H1 (cell line): ENCODE results near the gene IRF8. TPM values are rescaled to one million over a fixed set of nuclear protein-coding genes. Genes with fewer than 3 reads are reported as not detected.

Experiments
- CTCF ChIA-PET: fragments of 300-600 bp; sonication (Branson Sonifier 250); formaldehyde crosslinking; loops from one replicate; lab custom pipeline; 2021; ENCODE audit not compliant: partially characterized antibody; lab: Charles Lee
- POLR2A ChIA-PET: fragments of 300-600 bp; sonication (Branson Sonifier 250); formaldehyde crosslinking; loops from one replicate; lab custom pipeline; 2021; ENCODE audit warnings: inconsistent platforms; ENCODE audit not compliant: partially characterized antibody; lab: Charles Lee
- DNase-seq, 2 experiments: peaks; one replicate each; pipeline versions ENCODE4 v3.0.0 to v3.0.0-alpha.2; 2010 to 2022; ENCODE audit warnings: low spot score in 2 of 2, low read depth in 1 of 2, mixed read lengths in 1 of 2
- FAIRE-seq: peaks from 2 replicates; lab custom pipeline; 2011; peaks lifted over from hg19 to GRCh38; lab: Jason Lieb, UNC
- H2AFZ ChIP-seq: 2 replicates; pipeline ENCODE4 v1.8.1; 2012; ENCODE audit warnings: low read length, inconsistent platforms
- H2AK5ac ChIP-seq: 2 replicates; pipeline ENCODE4 v1.6.1; 2013; ENCODE audit warnings: low read depth, low read length
- H2BK120ac ChIP-seq: replicated peaks from 2 replicates; pipeline ENCODE3; 2013; ENCODE audit warnings: low read depth, low read length, inconsistent platforms
- H2BK12ac ChIP-seq: 2 replicates; pipeline ENCODE4 v1.6.1; 2013; ENCODE audit warnings: low read depth, low read length
- H2BK15ac ChIP-seq: 2 replicates; pipeline ENCODE4 v1.6.1; 2013; ENCODE audit warnings: low read length
- H2BK20ac ChIP-seq: 2 replicates; pipeline ENCODE4 v1.6.1; 2013; ENCODE audit warnings: low read length
- H2BK5ac ChIP-seq: 2 replicates; pipeline ENCODE4 v1.6.1; 2013; ENCODE audit warnings: low read depth, low read length
- H3K14ac ChIP-seq: 2 replicates; pipeline ENCODE4 v1.6.1; 2013; ENCODE audit warnings: inconsistent platforms; ENCODE audit not compliant: insufficient read length
- H3K18ac ChIP-seq: 2 replicates; pipeline ENCODE4 v1.6.1; 2013; ENCODE audit warnings: low read length; ENCODE audit errors: extremely low read depth
- H3K23ac ChIP-seq: 2 replicates; pipeline ENCODE4 v1.6.1; 2013; ENCODE audit warnings: inconsistent platforms; ENCODE audit not compliant: insufficient read length
- H3K23me2 ChIP-seq: 2 replicates; pipeline ENCODE4 v1.6.1; 2013; ENCODE audit warnings: low read depth, low read length
- H3K27ac ChIP-seq: 2 replicates; pipeline ENCODE4 v1.6.1; 2011; ENCODE audit warnings: low read depth, low read length, inconsistent platforms
- H3K27me3 ChIP-seq, 4 experiments: replicated peaks in 1 of 4; 1 replicate in 1 of 4; 2 replicates in 3 of 4; pipeline versions ENCODE4 v1.6.1 to v1.8.1; 2011 to 2013; ENCODE audit warnings: low read length in 3 of 4, mild to moderate bottlenecking in 3 of 4, inconsistent platforms in 2 of 4, mixed read lengths in 2 of 4, moderate library complexity in 1 of 4; ENCODE audit not compliant: control insufficient read depth in 3 of 4, insufficient read depth in 3 of 4; ENCODE audit errors: extremely low read depth in 1 of 4
- H3K36me3 ChIP-seq, 4 experiments: 2 replicates each; pipeline versions ENCODE4 v1.6.1 to v1.8.1; 2011 to 2013; ENCODE audit warnings: mild to moderate bottlenecking in 4 of 4, low read length in 3 of 4, moderate library complexity in 2 of 4, control low read depth in 1 of 4, inconsistent platforms in 1 of 4; ENCODE audit not compliant: insufficient read depth in 4 of 4, control insufficient read depth in 2 of 4
- H3K4ac ChIP-seq: replicated peaks from 2 replicates; pipeline ENCODE3; 2013; ENCODE audit warnings: low read length, low read depth, mixed read lengths, inconsistent platforms; ENCODE audit not compliant: insufficient read length
- H3K4me1 ChIP-seq, 4 experiments: replicated peaks in 1 of 4; 1 replicate in 1 of 4; 2 replicates in 3 of 4; pipeline versions ENCODE4 v1.6.1 to v1.8.1; 2011 to 2013; ENCODE audit warnings: low read length in 3 of 4, inconsistent platforms in 2 of 4, mixed read lengths in 1 of 4; ENCODE audit not compliant: insufficient read depth in 4 of 4, control insufficient read depth in 3 of 4
- H3K4me2 ChIP-seq, 2 experiments: 2 replicates each; pipeline versions ENCODE4 v1.6.1 to v1.8.1; 2011 to 2013; ENCODE audit warnings: low read depth in 2 of 2, low read length in 2 of 2, control low read depth in 1 of 2, inconsistent platforms in 1 of 2, mild to moderate bottlenecking in 1 of 2; ENCODE audit not compliant: insufficient read depth in 1 of 2
- H3K4me3 ChIP-seq, 4 experiments: fragments of 200-600, 300-600 bp in 1 of 4; sonication (generic), shearing (Covaris generic), sonication (Bioruptor Twin) in 1 of 4; 2 replicates each; pipeline versions ENCODE4 v1.5.1 to v1.8.1; 2011 to 2016; ENCODE audit warnings: low read length in 4 of 4, low read depth in 3 of 4, control low read depth in 2 of 4, inconsistent platforms in 2 of 4, mild to moderate bottlenecking in 2 of 4, mixed read lengths in 1 of 4, moderate library complexity in 1 of 4; ENCODE audit not compliant: insufficient read depth in 2 of 4; ENCODE audit errors: extremely low read depth in 1 of 4
- H3K56ac ChIP-seq: replicated peaks from 2 replicates; pipeline ENCODE3; 2013; ENCODE audit warnings: low read depth, mild to moderate bottlenecking, mixed read lengths, low read length, inconsistent platforms; ENCODE audit not compliant: insufficient read length
- H3K79me1 ChIP-seq: 2 replicates; pipeline ENCODE4 v1.6.1; 2013; ENCODE audit warnings: low read depth, low read length, control low read depth
- H3K79me2 ChIP-seq, 2 experiments: 2 replicates each; pipeline versions ENCODE4 v1.6.1 to v1.8.1; 2012 to 2013; ENCODE audit warnings: low read length in 2 of 2, mild to moderate bottlenecking in 2 of 2, inconsistent platforms in 1 of 2; ENCODE audit not compliant: insufficient read depth in 2 of 2, control insufficient read depth in 1 of 2
- H3K9ac ChIP-seq, 4 experiments: replicated peaks in 1 of 4; 1 replicate in 1 of 4; 2 replicates in 3 of 4; pipeline versions ENCODE4 v1.6.1 to v1.8.1; 2011 to 2013; ENCODE audit warnings: low read depth in 3 of 4, low read length in 3 of 4, control low read depth in 2 of 4, mild to moderate bottlenecking in 2 of 4, moderate library complexity in 2 of 4, inconsistent platforms in 1 of 4; ENCODE audit errors: extremely low read depth in 1 of 4
- H3K9me3 ChIP-seq, 2 experiments: 2 replicates each; pipeline versions ENCODE4 v1.6.1 to v1.8.1; 2012 to 2013; ENCODE audit warnings: mild to moderate bottlenecking in 2 of 2, moderate library complexity in 2 of 2, control low read depth in 1 of 2, inconsistent platforms in 1 of 2, low read depth in 1 of 2, low read length in 1 of 2, mixed read lengths in 1 of 2; ENCODE audit not compliant: insufficient read depth in 2 of 2
- H4K20me1 ChIP-seq, 2 experiments: replicated peaks in 1 of 2; 2 replicates each; pipeline versions ENCODE3 to v1.8.1; 2011 to 2013; ENCODE audit warnings: inconsistent platforms in 2 of 2, low read length in 2 of 2, mild to moderate bottlenecking in 1 of 2; ENCODE audit not compliant: insufficient read depth in 2 of 2, control insufficient read depth in 1 of 2
- H4K5ac ChIP-seq: 2 replicates; pipeline ENCODE4 v1.6.1; 2013; ENCODE audit warnings: low read length, low read depth, mixed read lengths, inconsistent platforms; ENCODE audit not compliant: insufficient read length
- H4K8ac ChIP-seq: 2 replicates; pipeline ENCODE4 v1.8.0; 2013; ENCODE audit warnings: mild to moderate bottlenecking, moderate library complexity, low read length, inconsistent platforms; ENCODE audit not compliant: insufficient read depth; ENCODE audit errors: extremely low read depth
- H4K91ac ChIP-seq: replicated peaks from 2 replicates; pipeline ENCODE3; 2013; ENCODE audit warnings: low read length, mixed read lengths, inconsistent platforms; ENCODE audit not compliant: insufficient read length
- GABPA ChIP-seq: IDR thresholded peaks from 2 replicates; pipeline ENCODE4 v1.6.1; 2011; ENCODE audit warnings: mild to moderate bottlenecking, low read length, moderate library complexity, borderline replicate concordance; ENCODE audit not compliant: insufficient read depth
- MAFK ChIP-seq: IDR thresholded peaks from 2 replicates; pipeline ENCODE4 v1.6.1; 2012; ENCODE audit warnings: low read depth, mild to moderate bottlenecking, improper control_type of control experiment, low read length
- WGBS, 2 experiments: shearing (Covaris generic) in 1 of 2; methylation state at CpG; one replicate each; pipeline versions ENCODE4 v1.1.6 to v1.1.7; 2013 to 2015; ENCODE audit warnings: low lambda C conversion rate in 2 of 2, mixed read lengths in 2 of 2, inconsistent platforms in 1 of 2, low coverage in 1 of 2, missing lambda C conversion rate in 1 of 2; ENCODE audit not compliant: insufficient replicate concordance in 2 of 2, insufficient coverage in 1 of 2, insufficient read length in 1 of 2; ENCODE audit errors: extremely low coverage in 1 of 2, missing lambda C conversion rate in 1 of 2; 5-methylcytosine and 5-hydroxymethylcytosine counted together
- polyA plus RNA-seq, 7 experiments: library from polyadenylated mRNA; depleted of rRNA in 3 of 7; stranded (reverse) in 5 of 7; unstranded in 2 of 7; fragments of >200 nt in 5 of 7; fragments of 200-250 nt in 2 of 7; gene quantifications; 1 replicate in 5 of 7; 2 replicates in 1 of 7; 4 replicates in 1 of 7; pipeline versions ENCODE4 v1.2.1 to v1.2.3, GENCODE V29; 2011 to 2013; ENCODE audit warnings: missing spikeins in 2 of 7, mixed read lengths in 2 of 7
- total RNA-seq: library from RNA; stranded (reverse); fragmentation: NEBNext Ultra II Directional; extraction: Animal tissue kit (Norgen Biotek cat#: 25700); gene quantifications from 2 replicates; pipeline ENCODE4 v1.2.1, GENCODE V29; 2021

IRF8 gene
- total and polyA plus RNA-seq, 2 of the 8 experiments (the other 6 are each of a cell fraction or from before 2014, with no cell fraction given), result 0.35 to 2.0 TPM

DNA sequence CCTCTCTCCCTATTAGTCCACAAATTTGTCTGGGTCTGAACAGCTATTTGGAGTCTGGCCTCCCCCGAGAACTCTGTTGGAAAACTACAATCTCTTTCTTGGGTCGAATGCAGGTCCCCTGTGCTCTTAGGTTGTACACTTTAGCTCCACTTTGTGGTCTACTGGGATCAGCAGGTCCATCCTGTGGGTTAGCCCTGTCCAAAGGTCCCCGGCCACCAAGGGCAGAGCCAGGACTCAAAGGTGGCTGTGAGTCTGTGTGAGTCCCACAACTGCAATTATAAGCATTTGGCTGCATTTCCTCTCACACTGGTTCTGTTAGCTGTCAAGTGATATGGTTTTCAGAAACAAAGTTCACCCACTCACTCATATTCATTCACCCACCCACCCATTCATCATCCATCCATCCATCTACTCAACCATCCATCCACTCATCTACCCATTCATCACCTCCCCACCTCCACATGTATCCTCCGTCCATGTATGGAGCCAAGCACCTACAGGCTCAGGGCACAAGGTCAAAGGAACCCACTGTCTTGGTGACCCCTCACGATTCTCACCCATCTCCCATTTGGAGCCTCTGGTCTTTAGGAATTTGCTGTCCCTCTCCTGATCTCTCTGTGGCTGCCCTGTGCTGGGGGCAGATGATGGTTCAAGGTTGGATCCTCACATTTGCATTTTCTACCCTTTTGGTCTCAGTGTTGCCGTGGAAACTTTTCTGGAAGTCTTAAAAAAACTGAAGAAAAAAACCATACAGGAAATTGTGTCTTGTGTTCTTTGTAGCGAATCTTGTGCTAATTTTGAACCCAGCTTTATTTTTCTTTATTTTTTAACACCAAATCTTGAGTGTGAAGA lies 45.8 kb downstream of the IRF8 start:
- Histone ChIP-seq H3K9me3 (no peaks in the 10 kb centered on the region), H3K14ac (no peak overlapping the region), H3K4me3 (no peak overlapping the region), H3K23ac (no peak overlapping the region), H2BK20ac (no peak overlapping the region), H3K9ac (no peak overlapping the region), H3K4me1 (no peaks in the 10 kb centered on the region), H2AFZ (no peak overlapping the region), H3K56ac (no peak overlapping the region), H3K18ac (no peak overlapping the region), H2AK5ac (no peak overlapping the region), H2BK5ac (no peak overlapping the region), H3K4ac (no peak overlapping the region), H3K79me2 (no peaks in the 10 kb centered on the region), H3K23me2 (no peaks in the 10 kb centered on the region), H4K8ac (no peak overlapping the region), H3K27me3 (peaks cover 0 to 2% (median 0%) of the 10 kb centered on the region in 4 experiments; a peak in 1 of 7 replicates), H2BK12ac (no peak overlapping the region), H4K5ac (no peak overlapping the region), H3K36me3 (no peaks in the 10 kb centered on the region), H3K27ac (no peak overlapping the region), H2BK15ac (no peak overlapping the region), H3K79me1 (no peaks in the 10 kb centered on the region), H4K20me1 (no peaks in the 10 kb centered on the region), H2BK120ac (no peak overlapping the region), H4K91ac (no peak overlapping the region), H3K4me2 (no peak overlapping the region)
- DNase-seq, result no peak
- POLR2A ChIA-PET, result interaction anchor here (1.5 kb wide), 1 partner anchor 14 kb away, joined by 3 read pairs; no protein-coding TSS in a partner anchor
- CTCF ChIA-PET, result interaction anchor here (0.7 to 1.6 kb wide), 7 partner anchors 11 to 124 kb away, joined by 3 to 7 read pairs (median 4); no protein-coding TSS in a partner anchor
- FAIRE-seq, result no peak
- WGBS, 2 experiments, result 90% methylated on average over 7 of the region's 7 CpGs; no CpG with 5 or more reads in 1 of the 2 experiments
- TF ChIP-seq MAFK (no peak), GABPA (no peak)
